Stomach (tissue), 9 donors: ENCODE measurements around the gene PITPNC1. TPM values are rescaled to one million over a fixed set of nuclear protein-coding genes. Genes with fewer than 3 reads are reported as not detected.

Source experiments
- DNase-seq, 2 donors: peaks; one replicate each; pipeline versions ENCODE4 v3.0.0 to v3.0.0-alpha.2; 2013 to 2019
- H3K27ac ChIP-seq, 5 donors: fragments of 200-600 bp in 4 of 5; sonication (generic) in 4 of 5; one replicate each; pipeline ENCODE4 v1.5.1; 2013 to 2019; ENCODE audit warnings: mild to moderate bottlenecking in 1 of 5, moderate library complexity in 1 of 5
- H3K27me3 ChIP-seq, 3 donors: fragments of 200-600 bp; sonication (generic); one replicate each; pipeline ENCODE4 v1.5.1; 2017 to 2019; ENCODE audit warnings: mixed run types in 1 of 3
- H3K36me3 ChIP-seq, 4 donors: fragments of 200-600 bp; sonication (generic); 1 replicate in 3 of 4; 2 replicates in 1 of 4; pipeline ENCODE4 v1.5.1; 2016 to 2019
- H3K4me1 ChIP-seq, 4 donors: fragments of 200-600 bp; sonication (generic); one replicate each; pipeline ENCODE4 v1.5.1; 2016 to 2019
- H3K4me3 ChIP-seq, 4 donors: fragments of 200-600 bp; sonication (generic) in 3 of 4; one replicate each; pipeline ENCODE4 v1.5.1; 2016 to 2019; ENCODE audit warnings: mild to moderate bottlenecking in 1 of 4
- H3K9me3 ChIP-seq, 4 donors: fragments of 200-600 bp; sonication (generic); one replicate each; pipeline ENCODE4 v1.5.1; 2016 to 2019
- EP300 ChIP-seq: sonication (generic); formaldehyde crosslinking; IDR thresholded peaks from one replicate; pipeline ENCODE4 v1.6.1; 2017; ENCODE audit warnings: antibody characterized with exemption
- POLR2A ChIP-seq, 4 donors: fragments of 450-650 bp; IDR thresholded peaks; one replicate each; pipeline ENCODE4 v1.6.1; 2016; ENCODE audit warnings: antibody characterized with exemption in 4 of 4, control low read depth in 2 of 4, mild to moderate bottlenecking in 1 of 4, moderate library complexity in 1 of 4
- POLR2AphosphoS5 ChIP-seq, 3 donors: sonication (generic); formaldehyde crosslinking; IDR thresholded peaks; one replicate each; pipeline ENCODE4 v1.6.1; 2016; ENCODE audit warnings: antibody characterized with exemption in 3 of 3
- WGBS, 5 donors: extraction: QIAGEN DNeasy Blood & Tissue Kit in 3 of 5; methylation state at CpG; one replicate each; pipeline versions ENCODE4 v1.1.5 to v1.1.7; 2013 to 2018; 5-methylcytosine and 5-hydroxymethylcytosine counted together
- intact Hi-C: fragments of 100-400 bp; cut with DNase I; formaldehyde crosslinking; loops from one replicate; pipeline ENCODE4 v1.15.1; 2023; ENCODE audit warnings: low total_unique reads
- polyA plus RNA-seq, 3 donors: library from polyadenylated mRNA; stranded (reverse); fragments of 200-250 nt; gene quantifications; one replicate each; pipeline ENCODE4 v1.2.3, GENCODE V29; 2013
- total RNA-seq, 5 donors: library from RNA; depleted of rRNA; stranded (reverse); fragments of >200 nt; gene quantifications; one replicate each; pipeline versions ENCODE4 v1.1.0 to v1.2.3, GENCODE V29; 2014 to 2016
- TF ChIP-seq, protein P1 (sequence below), 7 experiments: fragments of 450-650 bp in 4 of 7; fragments of 200-600 bp in 3 of 7; sonication (generic) in 3 of 7; IDR thresholded peaks; one replicate each; pipeline ENCODE4 v1.5.1; 2016 to 2019; ENCODE audit warnings: antibody characterized with exemption in 7 of 7, control low read depth in 2 of 7, mild to moderate bottlenecking in 1 of 7
- donor health status: healthy with polysubstance abuse.
- donor health status: Bipolar disorder and iron deficiency.
- donor health status: healthy.

PITPNC1 gene
- total and polyA plus RNA-seq, 8 donors = 2.3 to 25.3 (median 14.4) TPM

DNA sequence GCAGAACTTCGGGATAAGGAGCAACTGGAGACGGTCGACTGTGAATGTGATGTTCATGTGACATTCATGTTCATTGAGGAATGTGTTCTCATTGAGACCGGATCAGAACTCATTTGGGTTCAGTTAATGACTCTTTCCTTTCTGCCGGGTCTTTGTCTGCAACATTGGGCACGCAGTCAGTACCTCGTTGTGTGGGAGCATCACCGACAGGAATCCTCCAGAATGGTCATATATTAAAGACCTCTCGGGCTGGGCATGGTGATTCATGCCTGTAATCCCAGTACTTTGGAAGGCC, 144.6 kb downstream of the PITPNC1 start:
- Histone ChIP-seq H3K36me3 (no peaks in the 10 kb centered on the region), H3K4me3 (no peak overlapping the region), H3K4me1 (peaks cover 16 to 32% (median 20%) of the 10 kb centered on the region in 4 donors), H3K9me3 (no peaks in the 10 kb centered on the region), H3K27ac (peak overlapping the region in 1 of 5 donors; percentile 20), H3K27me3 (no peaks in the 10 kb centered on the region)
- intact Hi-C loops = no loop called here
- DNase-seq = no peak
- no peak for TF ChIP-seq POLR2A (IDR thresholded peaks at IDR 0.05)
- TF ChIP-seq EP300 = no peak
- 86 to 93% (median 91%) methylated on average over 9 of the region's 9 CpGs for WGBS, 5 donors

GRCh38 chr17:67523101-67523500, 146.0 kb downstream of the PITPNC1 start:
- TF ChIP-seq, protein P1, sequence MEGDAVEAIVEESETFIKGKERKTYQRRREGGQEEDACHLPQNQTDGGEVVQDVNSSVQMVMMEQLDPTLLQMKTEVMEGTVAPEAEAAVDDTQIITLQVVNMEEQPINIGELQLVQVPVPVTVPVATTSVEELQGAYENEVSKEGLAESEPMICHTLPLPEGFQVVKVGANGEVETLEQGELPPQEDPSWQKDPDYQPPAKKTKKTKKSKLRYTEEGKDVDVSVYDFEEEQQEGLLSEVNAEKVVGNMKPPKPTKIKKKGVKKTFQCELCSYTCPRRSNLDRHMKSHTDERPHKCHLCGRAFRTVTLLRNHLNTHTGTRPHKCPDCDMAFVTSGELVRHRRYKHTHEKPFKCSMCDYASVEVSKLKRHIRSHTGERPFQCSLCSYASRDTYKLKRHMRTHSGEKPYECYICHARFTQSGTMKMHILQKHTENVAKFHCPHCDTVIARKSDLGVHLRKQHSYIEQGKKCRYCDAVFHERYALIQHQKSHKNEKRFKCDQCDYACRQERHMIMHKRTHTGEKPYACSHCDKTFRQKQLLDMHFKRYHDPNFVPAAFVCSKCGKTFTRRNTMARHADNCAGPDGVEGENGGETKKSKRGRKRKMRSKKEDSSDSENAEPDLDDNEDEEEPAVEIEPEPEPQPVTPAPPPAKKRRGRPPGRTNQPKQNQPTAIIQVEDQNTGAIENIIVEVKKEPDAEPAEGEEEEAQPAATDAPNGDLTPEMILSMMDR (IDR thresholded peaks at IDR 0.05) = no peak
- TF ChIP-seq EP300 = no peak
- TF ChIP-seq POLR2A (IDR thresholded peaks at IDR 0.05) = no peak
- no peak for TF ChIP-seq POLR2AphosphoS5 (IDR thresholded peaks at IDR 0.05)
- WGBS, 5 donors = 76 to 86% (median 84%) methylated on average over 5 of the region's 5 CpGs
- intact Hi-C loops = no loop called here

GRCh38 chr17:67525239-67526135, 148.4 kb downstream of the PITPNC1 start:
- no peaks in the 10 kb centered on the region for H3K36me3 ChIP-seq
- 55 to 70% (median 62%) methylated on average over 14 of the region's 14 CpGs for WGBS, 5 donors
- TF ChIP-seq POLR2AphosphoS5 (IDR thresholded peaks at IDR 0.05) (peak in 1 of 3 donors; percentile 37), POLR2A (IDR thresholded peaks at IDR 0.05) (no peak)
- no peaks in the 10 kb centered on the region for H3K9me3 ChIP-seq
- intact Hi-C loops = no loop called here
- peak overlapping the region in 2 of 5 donors; percentile 38 to 46 for H3K27ac ChIP-seq
- H3K27me3 ChIP-seq = no peaks in the 10 kb centered on the region
- H3K4me1 ChIP-seq = peaks cover 14 to 43% (median 23%) of the 10 kb centered on the region in 4 donors
- peak; percentile 35 to 41 for DNase-seq
- H3K4me3 ChIP-seq = no peak overlapping the region

More at GRCh38 chr17:67523101-67523500, 146.0 kb downstream of the PITPNC1 start:
- no peaks in the 10 kb centered on the region for H3K27me3 ChIP-seq
- H3K36me3 ChIP-seq = no peaks in the 10 kb centered on the region
- DNase-seq = no peak
- H3K4me1 ChIP-seq = peaks cover 16 to 33% (median 20%) of the 10 kb centered on the region in 4 donors
- H3K4me3 ChIP-seq = no peak overlapping the region
- no peaks in the 10 kb centered on the region for H3K9me3 ChIP-seq
- no peak overlapping the region for H3K27ac ChIP-seq

DNA sequence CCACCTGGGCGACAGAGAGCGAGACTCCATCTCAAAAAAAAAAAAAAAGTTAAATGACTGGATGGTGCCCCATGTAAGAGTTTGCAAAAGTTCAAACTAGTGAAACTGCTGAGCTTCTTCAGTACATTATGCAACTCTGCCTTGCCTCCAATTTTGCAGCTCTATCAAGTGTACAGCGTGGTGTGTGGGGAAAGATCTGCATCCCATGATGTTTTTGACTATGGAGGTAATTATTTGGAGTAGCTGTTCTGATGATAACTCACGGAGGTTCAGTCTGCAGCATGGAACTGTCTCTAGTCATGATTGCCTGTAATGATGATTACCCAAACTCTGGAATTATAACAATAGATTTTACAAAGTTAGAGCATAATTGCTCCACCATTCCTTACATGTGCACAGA, 149.6 kb downstream of the PITPNC1 start:
- Histone ChIP-seq H3K27ac (peak overlapping the region in 2 of 5 donors; percentile 0 to 38), H3K9me3 (no peaks in the 10 kb centered on the region), H3K36me3 (no peaks in the 10 kb centered on the region), H3K4me3 (no peak overlapping the region), H3K4me1 (peaks cover 6 to 41% (median 22%) of the 10 kb centered on the region in 4 donors), H3K27me3 (no peaks in the 10 kb centered on the region)
- no peak for TF ChIP-seq POLR2AphosphoS5 (IDR thresholded peaks at IDR 0.05)
- TF ChIP-seq, protein P1 (IDR thresholded peaks at IDR 0.05) = no peak
- TF ChIP-seq EP300 = no peak
- TF ChIP-seq POLR2A (IDR thresholded peaks at IDR 0.05) = no peak
- intact Hi-C loops = no loop called here
- DNase-seq = no peak
- WGBS, 5 donors = 88 to 97% (median 95%) methylated on average over 4 of the region's 4 CpGs

- H3K4me3 ChIP-seq = peak overlapping the region in 3 of 4 donors; percentile 11 to 17 (median 11)
These were observed 151.8 kb downstream of the PITPNC1 start for GRCh38 chr17:67528751-67529436.

More at GRCh38 chr17:67528751-67529436, 151.8 kb downstream of the PITPNC1 start:
- peak overlapping the region; percentile 35 to 79 (median 78) for H3K27ac ChIP-seq
- 18 to 27% (median 21%) methylated on average over 22 of the region's 22 CpGs for WGBS, 5 donors
- DNase-seq = peak; percentile 80 to 94
- intact Hi-C loops = no loop called here
- no peak for TF ChIP-seq EP300
- peak in 2 of 3 donors; percentile 58 to 88 for TF ChIP-seq POLR2AphosphoS5 (IDR thresholded peaks at IDR 0.05)
- H3K9me3 ChIP-seq = no peaks in the 10 kb centered on the region
- peaks cover 0 to under 1% (median 0%) of the 10 kb centered on the region in 4 donors for H3K36me3 ChIP-seq
- no peaks in the 10 kb centered on the region for H3K27me3 ChIP-seq
- peaks cover 6 to 41% (median 27%) of the 10 kb centered on the region in 4 donors for H3K4me1 ChIP-seq
